Calu3 (cell line): ENCODE measurements around the gene C12orf42. TPM values are rescaled to one million over a fixed set of nuclear protein-coding genes. Genes with fewer than 3 reads are reported as not detected.

Experiments
- BruUV-seq: library from RNA; stranded (reverse); fragments of 400-500 nt; replicated peaks from 2 replicates; lab custom pipeline; 2021; lab: Mats Ljungman, UMichigan
- CTCF ChIA-PET: fragments of 300-600 bp; sonication (Branson Sonifier 250); formaldehyde crosslinking; loops from one replicate; lab custom pipeline; 2022; ENCODE audit warnings: antibody characterized with exemption; lab: Charles Lee
- DNase-seq: peaks from one replicate; pipeline ENCODE4 v3.0.0; 2022
- H3K27ac Mint-ChIP-seq: one replicate; pipeline ENCODE4 v1.8.0; 2022; ENCODE audit warnings: mixed read lengths; ENCODE audit not compliant: unreplicated experiment
- H3K27me3 Mint-ChIP-seq: one replicate; pipeline ENCODE4 v1.8.0; 2022; ENCODE audit warnings: mixed read lengths; ENCODE audit not compliant: unreplicated experiment
- H3K36me3 Mint-ChIP-seq: one replicate; pipeline ENCODE4 v1.8.0; 2022; ENCODE audit warnings: mild to moderate bottlenecking, moderate library complexity, mixed read lengths; ENCODE audit not compliant: insufficient read depth, unreplicated experiment
- H3K4me1 Mint-ChIP-seq: one replicate; pipeline ENCODE4 v1.8.0; 2022; ENCODE audit warnings: mild to moderate bottlenecking, low read depth, mixed read lengths; ENCODE audit not compliant: unreplicated experiment
- H3K4me3 Mint-ChIP-seq: one replicate; pipeline ENCODE4 v1.8.0; 2022; ENCODE audit warnings: mild to moderate bottlenecking, low read depth, moderate library complexity, mixed read lengths; ENCODE audit not compliant: unreplicated experiment
- H3K9me3 Mint-ChIP-seq: one replicate; pipeline ENCODE4 v1.8.0; 2022; ENCODE audit warnings: low read depth, mixed read lengths; ENCODE audit not compliant: unreplicated experiment
- intact Hi-C: fragments of 100-400 bp; cut with micrococcal nuclease; formaldehyde crosslinking; loops from one replicate; pipeline ENCODE4 v1.10.0; 2022; ENCODE audit not compliant: unreplicated experiment
- total RNA-seq: library from RNA; stranded (reverse); gene quantifications from 2 replicates; pipeline ENCODE4 v1.2.3, GENCODE V29; 2022
- TF ChIP-seq, protein P1 (sequence below): fragments of 200-600 bp; IDR thresholded peaks from one replicate; pipeline ENCODE4 v1.8.0; 2022; ENCODE audit warnings: antibody characterized with exemption; ENCODE audit not compliant: unreplicated experiment

C12orf42 gene
- total RNA-seq, 1 experiment from 2014 or later, result not detected

- no peaks in the 10 kb centered on the region for H3K27me3 Mint-ChIP-seq
- no peak overlapping the region for H3K27ac Mint-ChIP-seq
- intact Hi-C loops, result no loop called here
- CTCF ChIA-PET, result no interaction called here
- BruUV-seq, result no TSS peak
- no peak overlapping the region for H3K4me3 Mint-ChIP-seq
- H3K9me3 Mint-ChIP-seq, result peaks cover 6% of the 10 kb centered on the region
- no peaks in the 10 kb centered on the region for H3K36me3 Mint-ChIP-seq
- DNase-seq, result no peak
- H3K4me1 Mint-ChIP-seq, result no peaks in the 10 kb centered on the region
- TF ChIP-seq, protein P1, sequence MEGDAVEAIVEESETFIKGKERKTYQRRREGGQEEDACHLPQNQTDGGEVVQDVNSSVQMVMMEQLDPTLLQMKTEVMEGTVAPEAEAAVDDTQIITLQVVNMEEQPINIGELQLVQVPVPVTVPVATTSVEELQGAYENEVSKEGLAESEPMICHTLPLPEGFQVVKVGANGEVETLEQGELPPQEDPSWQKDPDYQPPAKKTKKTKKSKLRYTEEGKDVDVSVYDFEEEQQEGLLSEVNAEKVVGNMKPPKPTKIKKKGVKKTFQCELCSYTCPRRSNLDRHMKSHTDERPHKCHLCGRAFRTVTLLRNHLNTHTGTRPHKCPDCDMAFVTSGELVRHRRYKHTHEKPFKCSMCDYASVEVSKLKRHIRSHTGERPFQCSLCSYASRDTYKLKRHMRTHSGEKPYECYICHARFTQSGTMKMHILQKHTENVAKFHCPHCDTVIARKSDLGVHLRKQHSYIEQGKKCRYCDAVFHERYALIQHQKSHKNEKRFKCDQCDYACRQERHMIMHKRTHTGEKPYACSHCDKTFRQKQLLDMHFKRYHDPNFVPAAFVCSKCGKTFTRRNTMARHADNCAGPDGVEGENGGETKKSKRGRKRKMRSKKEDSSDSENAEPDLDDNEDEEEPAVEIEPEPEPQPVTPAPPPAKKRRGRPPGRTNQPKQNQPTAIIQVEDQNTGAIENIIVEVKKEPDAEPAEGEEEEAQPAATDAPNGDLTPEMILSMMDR, result no peak
Observed at GRCh38 chr12:103318566-103318965, 177.2 kb downstream of the C12orf42 start.

DNA sequence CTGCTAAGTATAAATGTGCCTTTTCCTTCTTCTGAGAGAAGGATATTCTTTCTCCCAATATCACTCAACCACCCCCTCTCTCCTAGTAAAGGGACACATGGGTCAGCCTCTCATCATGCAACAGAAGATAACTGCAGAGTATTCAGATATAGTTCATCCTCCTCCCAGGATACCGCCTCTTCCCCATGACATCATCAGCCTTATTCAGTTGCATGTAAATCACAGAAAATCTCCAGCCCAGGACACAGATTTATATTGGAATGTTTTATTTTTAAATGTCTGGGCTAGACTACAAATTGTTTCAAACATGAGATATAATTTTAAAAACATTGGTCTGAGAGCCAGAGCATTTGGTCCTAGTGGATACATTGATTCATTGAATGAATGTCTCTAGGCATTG is 178.5 kb downstream of the C12orf42 start:
- DNase-seq, result no peak
- Mint-ChIP-seq H3K27ac (no peak overlapping the region), H3K4me1 (no peaks in the 10 kb centered on the region), H3K27me3 (no peaks in the 10 kb centered on the region), H3K9me3 (peaks cover 6% of the 10 kb centered on the region), H3K36me3 (no peaks in the 10 kb centered on the region), H3K4me3 (no peak overlapping the region)
- BruUV-seq, result no TSS peak
- CTCF ChIA-PET, result no interaction called here
- intact Hi-C loops, result no loop called here
- TF ChIP-seq, protein P1, result no peak

DNA sequence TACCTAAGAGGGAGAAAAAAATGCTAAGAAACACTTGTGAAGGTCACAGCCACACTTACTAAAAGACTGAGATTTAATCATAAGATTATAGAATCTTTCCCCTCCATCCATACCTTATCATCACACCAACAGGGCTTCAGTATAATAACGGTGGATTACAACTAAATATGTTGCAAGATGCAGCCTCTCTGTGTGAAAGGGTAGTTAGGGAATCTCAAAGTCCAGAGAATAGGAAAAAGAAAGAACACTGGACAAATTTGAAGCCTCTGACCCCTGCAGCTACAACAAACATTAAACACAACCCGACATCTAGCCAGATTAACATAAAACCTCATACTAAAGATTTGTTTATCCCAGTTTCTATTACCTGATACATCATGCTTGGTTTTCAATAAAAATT is 181.0 kb downstream of the C12orf42 start:
- H3K27me3 Mint-ChIP-seq, result no peaks in the 10 kb centered on the region
- TF ChIP-seq, protein P1, result no peak
- peaks cover 3% of the 10 kb centered on the region for H3K9me3 Mint-ChIP-seq
- CTCF ChIA-PET, result no interaction called here
- no TSS peak for BruUV-seq
- no peak overlapping the region for H3K27ac Mint-ChIP-seq
- no peaks in the 10 kb centered on the region for H3K4me1 Mint-ChIP-seq
- no peak for DNase-seq
- no peaks in the 10 kb centered on the region for H3K36me3 Mint-ChIP-seq
- intact Hi-C loops, result no loop called here
- no peak overlapping the region for H3K4me3 Mint-ChIP-seq

GRCh38 chr12:103313894-103314293 is 181.9 kb downstream of the C12orf42 start:
- TF ChIP-seq, protein P1, result no peak
- CTCF ChIA-PET, result no interaction called here

More at GRCh38 chr12:103313894-103314293, 181.9 kb downstream of the C12orf42 start:
- Mint-ChIP-seq H3K4me3 (no peak overlapping the region), H3K4me1 (no peaks in the 10 kb centered on the region), H3K27me3 (no peaks in the 10 kb centered on the region), H3K36me3 (no peaks in the 10 kb centered on the region), H3K9me3 (peaks cover 3% of the 10 kb centered on the region), H3K27ac (no peak overlapping the region)
- intact Hi-C loops, result no loop called here
- BruUV-seq, result no TSS peak
- DNase-seq, result no peak
